ENCODE data around the gene COX10. TPM values are rescaled to one million over a fixed set of nuclear protein-coding genes. Genes with fewer than 3 reads are reported as not detected.
A peak's percentile ranks its signal among the peaks of the same experiment; 100 is the strongest.

Gene COX10
- total RNA-seq, 1 donor from 2014 or later = 11.8 TPM

- TF ChIP-seq, protein P1, sequence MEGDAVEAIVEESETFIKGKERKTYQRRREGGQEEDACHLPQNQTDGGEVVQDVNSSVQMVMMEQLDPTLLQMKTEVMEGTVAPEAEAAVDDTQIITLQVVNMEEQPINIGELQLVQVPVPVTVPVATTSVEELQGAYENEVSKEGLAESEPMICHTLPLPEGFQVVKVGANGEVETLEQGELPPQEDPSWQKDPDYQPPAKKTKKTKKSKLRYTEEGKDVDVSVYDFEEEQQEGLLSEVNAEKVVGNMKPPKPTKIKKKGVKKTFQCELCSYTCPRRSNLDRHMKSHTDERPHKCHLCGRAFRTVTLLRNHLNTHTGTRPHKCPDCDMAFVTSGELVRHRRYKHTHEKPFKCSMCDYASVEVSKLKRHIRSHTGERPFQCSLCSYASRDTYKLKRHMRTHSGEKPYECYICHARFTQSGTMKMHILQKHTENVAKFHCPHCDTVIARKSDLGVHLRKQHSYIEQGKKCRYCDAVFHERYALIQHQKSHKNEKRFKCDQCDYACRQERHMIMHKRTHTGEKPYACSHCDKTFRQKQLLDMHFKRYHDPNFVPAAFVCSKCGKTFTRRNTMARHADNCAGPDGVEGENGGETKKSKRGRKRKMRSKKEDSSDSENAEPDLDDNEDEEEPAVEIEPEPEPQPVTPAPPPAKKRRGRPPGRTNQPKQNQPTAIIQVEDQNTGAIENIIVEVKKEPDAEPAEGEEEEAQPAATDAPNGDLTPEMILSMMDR (IDR thresholded peaks at IDR 0.05; ENCODE audit: insufficient read depth, low read length, severe bottlenecking) = peak; percentile 23
- FAIRE-seq (no peak), DNase-seq (ENCODE audit: low read depth) (peak; percentile 83)
- Histone ChIP-seq H3K27me3 (ENCODE audit: control insufficient read depth, insufficient read depth, low read length) (no peaks in the 10 kb centered on the region), H3K4me3 (ENCODE audit: low read depth, low read length) (no peak overlapping the region), H3K36me3 (ENCODE audit: control insufficient read depth, insufficient read depth, low read length) (no peaks in the 10 kb centered on the region)
Observed at GRCh38 chr17:14061666-14062560, 7.4 kb upstream of the COX10 start.

- no peaks in the 10 kb centered on the region for H3K36me3 ChIP-seq (ENCODE audit: control insufficient read depth, insufficient read depth, low read length)
- no peaks in the 10 kb centered on the region for H3K27me3 ChIP-seq (ENCODE audit: control insufficient read depth, insufficient read depth, low read length)
- no peak for FAIRE-seq
- TF ChIP-seq, protein P1 (IDR thresholded peaks at IDR 0.05; ENCODE audit: insufficient read depth, low read length, severe bottlenecking) = no peak
- DNase-seq (ENCODE audit: low read depth) = peak; percentile 5
- no peak overlapping the region for H3K4me3 ChIP-seq (ENCODE audit: low read depth, low read length)
Observed at GRCh38 chr17:14067347-14067746, 2.0 kb upstream of the COX10 start.

GRCh38 chr17:14068542-14069250, 608 bp upstream of the COX10 start:
- DNase-seq (ENCODE audit: low read depth) (no peak), FAIRE-seq (no peak)
- Histone ChIP-seq H3K36me3 (ENCODE audit: control insufficient read depth, insufficient read depth, low read length) (no peaks in the 10 kb centered on the region), H3K4me3 (ENCODE audit: low read depth, low read length) (peak overlapping the region; percentile 100), H3K27me3 (ENCODE audit: control insufficient read depth, insufficient read depth, low read length) (no peaks in the 10 kb centered on the region)
- TF ChIP-seq, protein P1 (IDR thresholded peaks at IDR 0.05; ENCODE audit: insufficient read depth, low read length, severe bottlenecking) = no peak

DNA sequence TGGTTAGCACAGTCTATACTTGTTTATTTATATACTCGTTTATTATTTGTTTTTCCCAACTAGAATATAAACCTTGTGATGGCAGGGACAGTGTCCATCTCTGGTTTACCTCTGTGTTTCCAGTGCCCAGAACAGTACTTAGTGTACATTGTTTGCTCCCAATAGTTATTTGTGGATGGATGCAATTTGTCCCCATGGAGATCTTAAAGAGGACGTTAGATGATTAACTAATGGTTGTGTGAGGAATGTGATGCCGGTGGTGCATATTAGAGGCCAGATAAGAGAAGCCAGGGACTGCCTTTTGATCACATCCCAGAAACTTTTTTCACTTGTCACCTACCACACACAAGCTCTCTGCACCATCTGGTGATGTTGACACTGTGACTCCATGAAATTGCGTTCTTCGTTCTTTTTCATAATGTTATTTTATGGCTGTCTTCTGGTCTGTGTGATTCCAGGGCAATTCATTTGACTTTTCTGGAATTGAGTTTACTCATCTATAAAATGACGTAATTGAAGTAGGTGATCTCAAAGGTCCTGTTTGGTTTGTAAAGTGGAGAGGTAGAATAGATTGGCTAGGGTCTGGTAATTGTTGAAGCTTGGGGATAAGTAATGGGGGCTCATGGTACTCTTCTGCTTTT, 1.2 kb downstream of the COX10 start:
- H3K27me3 ChIP-seq (ENCODE audit: control insufficient read depth, insufficient read depth, low read length) = no peaks in the 10 kb centered on the region
- no peak for DNase-seq (ENCODE audit: low read depth)
- TF ChIP-seq, protein P1 (IDR thresholded peaks at IDR 0.05; ENCODE audit: insufficient read depth, low read length, severe bottlenecking) = no peak
- H3K36me3 ChIP-seq (ENCODE audit: control insufficient read depth, insufficient read depth, low read length) = peaks cover 2% of the 10 kb centered on the region
- no peak overlapping the region for H3K4me3 ChIP-seq (ENCODE audit: low read depth, low read length)
- no peak for FAIRE-seq

DNA sequence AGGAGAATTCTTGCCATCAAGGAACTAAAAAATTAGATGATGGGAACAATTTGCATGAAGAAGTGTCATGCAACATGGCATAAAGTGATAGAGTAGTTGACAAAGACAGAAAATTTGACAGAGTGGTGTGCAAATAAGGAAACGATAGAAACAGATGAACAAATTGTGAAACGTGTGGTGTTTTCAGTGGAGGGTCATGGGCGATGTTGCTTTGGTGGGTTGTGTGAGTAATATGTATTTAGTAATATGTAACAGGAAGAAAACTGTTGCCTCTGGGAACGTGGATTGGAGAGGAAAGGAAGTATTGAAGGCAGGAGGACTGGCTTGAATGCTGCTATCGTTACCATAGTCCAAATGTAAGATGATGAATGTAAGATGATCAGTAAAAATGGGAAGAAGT, 3.6 kb downstream of the COX10 start:
- no peaks in the 10 kb centered on the region for H3K27me3 ChIP-seq (ENCODE audit: control insufficient read depth, insufficient read depth, low read length)
- TF ChIP-seq, protein P1 (IDR thresholded peaks at IDR 0.05; ENCODE audit: insufficient read depth, low read length, severe bottlenecking) = no peak
- no peak overlapping the region for H3K4me3 ChIP-seq (ENCODE audit: low read depth, low read length)
- H3K36me3 ChIP-seq (ENCODE audit: control insufficient read depth, insufficient read depth, low read length) = peaks cover 4% of the 10 kb centered on the region
- FAIRE-seq = no peak
- DNase-seq (ENCODE audit: low read depth) = no peak

Data from bronchial epithelial cell (primary cell).